Body of pancreas (tissue), 4 donors: ENCODE measurements around the gene RXRG. TPM values are rescaled to one million over a fixed set of nuclear protein-coding genes. Genes with fewer than 3 reads are reported as not detected.

ENCODE experiments used
- ATAC-seq: fragments of 150-250 bp; one replicate; pipeline ENCODE4 v1.9.1; 2016
- DNase-seq, 4 donors: peaks; one replicate each; pipeline ENCODE4 v3.0.0-alpha.2; 2019
- H3K27ac ChIP-seq, 4 donors: fragments of 200-600 bp; sonication (generic); 1 replicate in 3 of 4; 2 replicates in 1 of 4; pipeline versions ENCODE4 v1.5.1 to v1.6.1; 2016 to 2019; ENCODE audit warnings: mild to moderate bottlenecking in 1 of 4, mixed read lengths in 1 of 4, moderate library complexity in 1 of 4
- H3K27me3 ChIP-seq, 2 donors: fragments of 200-600 bp; sonication (generic); one replicate each; pipeline ENCODE4 v1.6.0; 2016; ENCODE audit warnings: mild to moderate bottlenecking in 1 of 2
- H3K36me3 ChIP-seq, 2 donors: fragments of 200-600 bp; sonication (generic); replicated peaks in 1 of 2; 2 replicates each; pipeline ENCODE4 v1.5.1; 2016; ENCODE audit warnings: low read depth in 2 of 2; ENCODE audit not compliant: insufficient read depth in 1 of 2
- H3K4me1 ChIP-seq: fragments of 200-600 bp; sonication (generic); one replicate; pipeline ENCODE4 v1.6.0; 2016
- H3K4me3 ChIP-seq, 2 donors: fragments of 200-600 bp; sonication (generic); 1 replicate in 1 of 2; 2 replicates in 1 of 2; pipeline ENCODE4 v1.5.1; 2016 to 2019
- H3K9me3 ChIP-seq, 3 donors: fragments of 200-600 bp; sonication (generic); 1 replicate in 2 of 3; 2 replicates in 1 of 3; pipeline ENCODE4 v1.5.1; 2016
- CTCF ChIP-seq, 7 experiments: fragments of 450-650 bp in 4 of 7; fragments of 200-600 bp in 3 of 7; sonication (generic) in 3 of 7; IDR thresholded peaks; one replicate each; pipeline ENCODE4 v1.5.1; 2016 to 2019; ENCODE audit warnings: antibody characterized with exemption in 7 of 7
- POLR2A ChIP-seq, 3 donors: fragments of 450-650 bp; IDR thresholded peaks; one replicate each; pipeline ENCODE4 v1.6.1; 2016; ENCODE audit warnings: antibody characterized with exemption in 3 of 3, mild to moderate bottlenecking in 2 of 3
- WGBS, 2 donors: methylation state at CpG; one replicate each; pipeline ENCODE4 v1.1.5; 2017; 5-methylcytosine and 5-hydroxymethylcytosine counted together
- intact Hi-C: fragments of 100-400 bp; cut with DNase I; formaldehyde crosslinking; loops from one replicate; pipeline ENCODE4 v1.15.1; 2023
- total RNA-seq, 2 donors: library from RNA; depleted of rRNA; stranded (reverse); fragments of >200 nt; gene quantifications; one replicate each; pipeline ENCODE4 v1.1.0, GENCODE V29; 2016

Gene RXRG
- total RNA-seq, 2 donors from 2014 or later, result 2.6 TPM; not detected in 1

DNA sequence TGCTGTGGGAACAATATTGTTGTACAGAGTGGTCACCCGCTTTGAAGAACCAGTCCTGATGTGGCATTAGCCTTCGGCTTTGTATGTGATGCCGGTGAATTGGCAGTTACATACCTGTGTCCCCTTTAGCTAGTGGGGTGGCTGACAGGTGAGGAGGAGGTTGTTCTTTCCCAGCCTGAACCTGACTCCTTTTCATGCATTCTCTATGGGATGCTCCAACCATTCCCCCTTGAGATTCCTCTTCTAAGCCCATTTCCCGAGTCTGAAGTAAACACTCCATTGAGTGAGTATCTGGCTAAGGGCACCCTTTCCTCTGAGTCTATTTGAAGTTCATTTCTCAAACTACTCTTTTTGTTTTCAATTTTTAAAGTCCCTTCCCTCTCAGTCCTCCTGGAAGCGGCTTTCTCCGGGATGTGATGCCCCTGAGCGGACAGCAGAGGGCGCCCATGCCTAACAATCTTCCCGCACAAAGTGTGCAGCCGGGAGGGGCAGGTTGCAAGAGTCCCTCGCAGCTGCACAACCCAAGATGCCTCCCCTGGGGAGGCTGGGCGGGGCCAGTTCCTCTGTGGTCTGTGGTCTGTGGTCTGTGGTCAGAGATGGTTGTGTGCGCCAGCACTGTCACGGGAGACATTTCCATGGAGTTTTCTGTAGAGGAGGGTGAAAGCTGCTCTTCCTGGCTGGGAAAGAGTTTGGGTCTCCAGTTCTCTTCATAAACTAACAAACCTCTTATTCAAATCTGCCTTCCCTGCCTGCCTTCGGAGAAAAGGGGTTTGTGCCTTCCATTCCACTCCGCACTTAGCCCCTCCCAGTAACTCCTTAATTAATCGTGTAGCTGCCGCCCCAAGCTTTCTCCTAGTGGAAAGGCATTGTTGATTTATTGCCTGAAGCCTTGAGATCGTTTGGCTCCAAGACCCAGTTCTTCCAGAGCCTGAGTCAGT, 52.0 kb downstream of the RXRG start:
- Histone ChIP-seq H3K4me1 (peaks cover 5% of the 10 kb centered on the region), H3K4me3 (no peak overlapping the region), H3K27ac (no peak overlapping the region), H3K27me3 (no peaks in the 10 kb centered on the region), H3K36me3 (no peaks in the 10 kb centered on the region), H3K9me3 (no peaks in the 10 kb centered on the region)
- ATAC-seq (peak; percentile 84), DNase-seq (peak; percentile 71 to 83 (median 74))
- intact Hi-C loops, result loop anchor here (5.0 kb wide), 1 partner anchor 199 kb away; no protein-coding TSS in a partner anchor
- 9 to 15% methylated on average over 19 of the region's 19 CpGs for WGBS, 2 donors
- no peak for TF ChIP-seq POLR2A (IDR thresholded peaks at IDR 0.05)
- TF ChIP-seq CTCF (IDR thresholded peaks at IDR 0.05), result peak; percentile 84 to 94 (median 86)

GRCh38 chr1:165389609-165390008, 55.3 kb downstream of the RXRG start:
- H3K36me3 ChIP-seq, result no peaks in the 10 kb centered on the region
- DNase-seq (no peak), ATAC-seq (no peak)
- no peak for TF ChIP-seq CTCF (IDR thresholded peaks at IDR 0.05)
- TF ChIP-seq POLR2A (IDR thresholded peaks at IDR 0.05), result no peak
- intact Hi-C loops, result loop anchor here (5.0 kb wide), 1 partner anchor 203 kb away; no protein-coding TSS in a partner anchor
- no peak overlapping the region for H3K27ac ChIP-seq
- H3K9me3 ChIP-seq, result no peaks in the 10 kb centered on the region
- no peak overlapping the region for H3K4me3 ChIP-seq
- H3K4me1 ChIP-seq, result peaks cover 5% of the 10 kb centered on the region
- H3K27me3 ChIP-seq, result no peaks in the 10 kb centered on the region
- 65 to 66% methylated on average over 2 of the region's 2 CpGs for WGBS, 2 donors

GRCh38 chr1:165387961-165388360, 57.0 kb downstream of the RXRG start:
- DNase-seq (no peak), ATAC-seq (no peak)
- Histone ChIP-seq H3K4me1 (peaks cover 1% of the 10 kb centered on the region), H3K27ac (no peak overlapping the region), H3K36me3 (no peaks in the 10 kb centered on the region), H3K9me3 (no peaks in the 10 kb centered on the region), H3K27me3 (no peaks in the 10 kb centered on the region), H3K4me3 (no peak overlapping the region)
- intact Hi-C loops, result no loop called here
- WGBS, 2 donors, result 48 to 52% methylated on average over 2 of the region's 2 CpGs
- TF ChIP-seq CTCF (IDR thresholded peaks at IDR 0.05), result no peak
- no peak for TF ChIP-seq POLR2A (IDR thresholded peaks at IDR 0.05)

GRCh38 chr1:165387505-165387904, 57.4 kb downstream of the RXRG start:
- TF ChIP-seq CTCF (IDR thresholded peaks at IDR 0.05) (no peak), POLR2A (IDR thresholded peaks at IDR 0.05) (no peak)
- DNase-seq, result no peak
- H3K27me3 ChIP-seq, result no peaks in the 10 kb centered on the region

More at GRCh38 chr1:165387505-165387904, 57.4 kb downstream of the RXRG start:
- H3K4me1 ChIP-seq, result no peaks in the 10 kb centered on the region
- WGBS, 2 donors, result 73% methylated on average over 2 of the region's 2 CpGs
- ATAC-seq, result no peak
- H3K36me3 ChIP-seq, result no peaks in the 10 kb centered on the region
- H3K27ac ChIP-seq, result no peak overlapping the region
- no peak overlapping the region for H3K4me3 ChIP-seq
- no peaks in the 10 kb centered on the region for H3K9me3 ChIP-seq
- intact Hi-C loops, result no loop called here
